ENCODE measurements around the gene OLFM2.

The OLFM2 gene

DNA sequence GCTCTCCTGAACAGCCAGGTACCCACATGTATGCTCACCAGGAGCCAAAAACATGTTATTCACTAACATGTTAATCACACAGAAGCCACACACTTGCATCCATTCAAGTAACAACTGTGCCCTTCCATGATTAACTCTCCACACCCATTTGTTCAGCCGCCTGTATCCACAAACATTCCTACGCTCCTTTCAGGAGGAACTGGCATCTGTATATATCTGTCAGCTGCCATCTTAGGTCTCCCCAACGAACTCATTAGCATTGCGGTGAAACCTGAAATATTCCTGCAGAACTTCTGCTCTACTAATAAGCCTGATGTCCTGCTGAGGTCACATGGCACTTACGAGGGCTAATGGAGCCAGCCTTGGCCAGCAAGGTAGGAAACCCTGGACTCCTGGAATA is 33.0 kb downstream of the OLFM2 start:
- DNase-seq = no peak

GRCh38 chr19:9901642-9902041 is 34.7 kb downstream of the OLFM2 start:
- no peak for DNase-seq

- DNase-seq = no peak
These were observed 35.3 kb downstream of the OLFM2 start for GRCh38 chr19:9901020-9901419.

DNA sequence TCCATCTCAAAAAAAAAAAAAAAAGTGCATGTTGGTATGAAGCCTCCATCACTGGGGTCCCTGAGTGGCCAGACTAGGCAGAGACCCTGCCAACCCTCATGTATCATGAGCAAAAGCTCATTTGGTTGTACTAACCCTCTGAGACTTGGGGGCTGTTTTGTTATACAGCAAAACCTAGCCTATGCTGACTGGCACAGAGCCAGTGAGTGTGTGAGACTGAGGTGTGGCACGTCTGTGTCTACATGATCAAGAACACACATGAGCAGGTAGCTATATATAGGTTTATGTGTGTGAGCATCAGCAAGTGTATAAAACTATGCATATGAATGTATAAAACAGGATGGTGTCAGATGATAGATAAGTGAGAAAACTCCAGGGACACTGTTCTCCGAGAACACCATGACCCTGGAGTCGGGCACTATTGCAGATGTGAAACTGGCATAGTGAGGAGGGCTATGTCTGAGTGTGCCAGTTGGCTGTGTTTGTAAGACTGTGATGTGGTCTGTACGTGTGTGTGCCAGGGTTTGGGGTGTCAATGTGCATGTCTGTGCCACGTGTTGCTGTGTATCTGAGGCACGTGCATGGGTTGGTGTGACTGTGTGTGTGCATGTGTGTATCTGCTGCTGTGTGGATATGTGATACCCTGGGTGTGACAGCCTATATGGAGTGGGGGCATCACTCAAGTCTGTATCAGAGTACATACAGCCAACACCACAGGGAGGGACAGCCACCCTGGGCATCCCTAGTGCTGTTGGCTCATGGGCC is 44.5 kb downstream of the OLFM2 start:
- DNase-seq = no peak

DNA sequence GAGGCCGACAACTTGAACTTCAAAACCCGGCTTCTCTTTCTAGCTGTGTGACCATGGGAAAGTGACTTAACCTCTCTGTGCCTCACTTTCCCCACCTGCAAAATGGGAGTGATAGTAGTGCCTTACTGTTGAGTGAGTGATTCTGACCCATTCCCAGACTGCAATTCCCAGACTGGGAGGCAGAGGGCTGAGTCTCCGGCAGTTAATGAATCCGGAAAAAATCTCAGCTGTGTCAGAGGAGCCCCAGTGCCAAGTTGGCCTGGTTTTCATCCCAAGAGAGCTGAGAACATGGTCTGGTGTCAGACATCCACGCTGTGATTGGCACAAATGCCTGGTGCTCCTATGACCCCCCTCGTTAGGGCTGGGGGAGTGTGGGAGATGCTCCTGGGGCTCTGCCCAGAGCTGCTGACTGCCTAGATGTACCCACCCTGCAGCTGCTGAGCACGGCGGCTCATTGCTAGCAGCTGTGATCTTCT is 51.2 kb downstream of the OLFM2 start:
- DNase-seq = no peak

GRCh38 chr19:9883764-9884163 is 52.6 kb downstream of the OLFM2 start:
- no peak for DNase-seq

- DNase-seq = no peak
These were observed 53.0 kb downstream of the OLFM2 start for GRCh38 chr19:9883231-9883758.

DNA sequence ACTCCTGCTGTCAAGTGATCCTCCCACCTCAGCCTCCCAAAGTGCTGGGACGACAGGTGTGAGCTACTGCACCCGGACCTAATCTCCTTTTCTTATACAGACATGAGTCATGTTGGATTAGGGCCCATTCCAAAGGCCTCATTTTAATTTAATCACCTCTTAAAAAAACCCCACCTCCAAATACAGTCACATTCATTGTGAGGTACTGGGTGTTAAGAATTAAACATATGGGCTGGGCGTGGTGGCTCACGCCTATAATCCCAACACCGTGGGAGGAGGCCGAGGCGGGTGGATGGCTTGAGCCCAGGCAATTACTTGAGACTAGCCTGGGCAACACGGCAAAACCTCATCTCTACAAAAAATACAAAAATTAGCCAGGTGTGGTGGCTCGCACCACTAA is 54.6 kb downstream of the OLFM2 start:
- DNase-seq = no peak

GRCh38 chr19:9878511-9879196 is 57.7 kb downstream of the OLFM2 start:
- DNase-seq = no peak

DNA sequence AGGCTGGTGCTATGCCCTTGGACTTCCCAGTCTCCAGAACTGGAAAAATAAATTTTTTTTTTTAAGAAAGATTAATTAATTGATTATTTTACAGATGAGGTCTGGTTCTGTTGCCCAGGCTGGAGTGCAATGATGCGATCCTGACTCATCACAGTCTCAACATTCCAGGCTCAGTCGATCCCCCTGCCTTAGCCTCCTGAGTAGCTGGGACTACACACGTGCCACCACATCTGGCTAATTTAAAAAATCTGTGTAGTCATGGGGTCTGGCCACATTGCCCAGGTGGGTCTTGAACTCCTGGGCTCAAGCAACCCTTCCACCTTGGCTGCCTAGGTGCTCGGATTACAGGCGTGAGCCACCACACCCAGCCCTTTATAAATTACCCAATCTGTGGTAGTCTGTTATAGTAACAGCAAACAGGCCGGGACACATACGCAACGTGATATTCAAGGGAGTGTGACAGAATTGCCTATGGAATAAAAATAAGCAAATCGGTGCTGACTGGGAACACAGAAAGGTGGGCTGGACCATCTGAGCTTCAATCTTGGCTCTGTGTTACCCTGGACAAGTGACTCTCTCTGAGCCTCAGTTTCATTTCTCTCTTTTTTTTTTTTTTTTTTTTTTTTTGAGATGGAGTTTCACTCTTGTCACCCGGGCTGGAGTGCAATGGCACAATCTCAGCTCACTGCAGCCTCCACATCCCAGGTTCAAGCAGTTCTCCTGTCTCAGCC is 58.4 kb downstream of the OLFM2 start:
- DNase-seq = no peak

DNA sequence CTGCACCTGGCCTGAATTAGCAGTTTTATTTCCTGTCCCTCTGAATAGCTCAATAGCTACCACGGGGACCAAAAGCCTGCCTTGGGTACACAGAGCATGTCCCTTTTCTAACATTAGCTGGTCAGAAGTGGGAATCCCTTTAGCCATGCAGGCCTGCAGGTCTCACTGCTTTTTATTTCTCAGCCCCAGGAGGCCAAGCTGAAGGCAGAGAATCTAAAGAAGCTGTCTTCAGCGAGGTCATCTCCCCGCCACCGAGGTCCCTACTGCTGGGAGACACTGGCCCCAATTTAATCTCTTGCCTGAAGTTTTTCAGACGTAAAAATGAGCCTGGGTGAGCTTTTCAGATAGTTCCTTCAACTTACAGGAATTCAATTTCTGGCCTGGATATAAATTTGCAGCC is 60.5 kb downstream of the OLFM2 start:
- DNase-seq = no peak

GRCh38 chr19:9875031-9875627 is 61.2 kb downstream of the OLFM2 start:
- DNase-seq = no peak

DNA sequence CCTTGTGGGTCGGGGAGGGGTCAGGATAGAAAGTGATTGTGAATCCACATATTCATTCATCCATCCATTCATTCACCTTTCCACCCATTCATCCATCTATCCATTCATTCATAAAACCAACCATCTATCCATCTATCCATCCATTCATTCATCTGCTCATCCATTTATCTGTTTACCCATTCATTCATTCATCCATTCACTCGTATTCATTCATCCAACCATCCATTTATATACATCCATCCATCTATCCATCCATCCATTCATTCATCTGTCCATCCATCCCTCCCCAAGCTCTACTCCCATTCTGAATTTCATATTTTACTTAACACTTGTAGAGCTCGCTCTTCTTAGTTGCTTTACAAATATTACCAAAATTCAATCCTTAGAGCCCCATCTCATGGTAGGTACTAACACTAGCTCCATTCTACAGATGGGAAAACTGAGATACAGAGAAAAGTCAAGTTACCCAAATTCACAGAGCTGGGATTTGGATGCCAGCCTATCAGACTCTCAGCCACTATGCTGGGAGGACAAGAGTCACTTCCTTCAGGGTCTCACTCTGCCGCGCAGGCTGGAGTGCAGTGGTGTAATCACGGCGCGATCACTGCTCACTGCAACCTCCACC is 63.6 kb downstream of the OLFM2 start:
- DNase-seq = no peak

DNA sequence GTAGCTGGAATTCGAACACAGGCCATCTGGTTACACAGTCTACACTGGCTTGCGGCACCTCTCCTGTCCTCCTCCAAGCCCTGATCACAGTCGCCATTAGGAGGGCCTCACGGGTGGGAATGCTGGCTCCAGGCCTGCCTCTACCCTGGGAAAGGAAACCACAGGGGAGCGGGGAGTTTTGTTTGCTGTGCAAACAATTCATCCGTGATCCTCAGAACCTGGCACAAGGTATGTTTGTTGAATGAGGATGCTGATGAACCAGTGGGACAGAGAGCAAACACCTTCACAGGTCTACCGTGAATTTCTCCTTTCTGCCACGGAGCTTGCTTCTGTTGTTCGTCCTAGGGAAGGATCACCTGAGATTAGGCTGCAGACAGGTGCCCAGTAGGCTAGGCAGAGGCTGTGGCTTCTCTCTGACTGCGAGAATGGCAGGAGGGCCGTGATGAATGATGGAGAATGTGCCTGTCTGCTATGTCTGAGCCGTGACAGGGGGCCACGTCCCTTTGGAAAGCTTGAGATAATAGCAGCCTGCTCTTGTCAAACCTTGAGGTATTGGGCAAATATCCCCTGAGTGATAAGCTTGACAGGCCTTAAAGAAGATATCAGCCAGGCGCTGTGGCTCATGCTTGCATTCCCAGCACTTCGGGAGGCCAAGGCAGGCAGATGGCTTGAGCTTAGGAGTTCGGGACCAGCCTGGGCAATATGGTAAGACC is 64.5 kb downstream of the OLFM2 start:
- DNase-seq = no peak

DNA sequence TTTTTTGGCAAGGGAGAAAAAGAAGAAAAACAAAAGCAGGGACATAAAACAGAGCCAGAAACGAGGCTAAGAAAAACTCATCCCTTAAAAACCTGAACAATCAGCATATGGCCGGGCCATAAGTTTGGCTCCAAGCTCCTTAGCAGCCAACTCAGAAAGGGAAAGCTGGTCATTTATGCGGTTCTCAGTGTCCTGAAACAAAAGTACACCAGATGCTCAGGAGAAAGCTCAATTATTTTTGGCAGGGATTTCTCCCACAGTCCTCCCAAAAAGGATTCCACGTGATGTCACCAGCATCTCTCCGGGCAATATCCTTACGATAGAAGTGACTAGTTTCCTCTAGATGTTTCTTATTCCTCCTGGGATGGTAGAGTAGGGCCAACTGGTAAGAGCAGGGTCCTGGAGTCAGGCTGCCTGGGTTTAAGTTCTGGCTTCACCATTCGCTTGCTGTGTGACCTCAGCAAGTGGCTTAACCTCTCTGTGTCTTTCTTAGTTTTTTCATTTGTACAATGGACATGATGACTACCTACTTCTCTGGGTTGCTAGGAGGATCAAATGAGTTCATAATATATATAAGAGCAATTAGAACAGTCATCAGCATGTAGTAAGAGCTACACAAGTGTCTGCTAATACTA is 67.2 kb downstream of the OLFM2 start:
- no peak for DNase-seq

- DNase-seq = peak; percentile 48
These were observed 70.4 kb downstream of the OLFM2 start for GRCh38 chr19:9865732-9866501.

DNA sequence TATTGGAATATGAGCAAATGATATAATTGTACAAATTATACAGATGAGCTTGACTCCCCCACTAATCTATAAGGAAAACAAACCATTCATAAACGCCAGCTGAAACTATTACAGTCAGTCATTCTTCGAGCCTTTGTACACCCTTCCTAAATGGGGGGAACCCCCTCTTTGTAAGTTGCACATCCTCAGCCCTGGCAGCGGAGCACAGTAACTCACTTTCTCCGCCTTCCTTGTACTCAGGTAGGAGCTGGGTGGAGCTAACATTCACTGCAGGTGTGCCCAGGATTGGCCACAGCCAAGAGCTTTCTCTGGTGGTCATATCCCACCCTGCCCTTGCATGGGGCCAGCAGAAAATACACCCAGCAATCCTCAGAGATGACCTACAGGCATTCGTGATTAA is 72.6 kb downstream of the OLFM2 start:
- DNase-seq = no peak

- DNase-seq = no peak
These were observed 73.4 kb downstream of the OLFM2 start for GRCh38 chr19:9862938-9863337.

DNA sequence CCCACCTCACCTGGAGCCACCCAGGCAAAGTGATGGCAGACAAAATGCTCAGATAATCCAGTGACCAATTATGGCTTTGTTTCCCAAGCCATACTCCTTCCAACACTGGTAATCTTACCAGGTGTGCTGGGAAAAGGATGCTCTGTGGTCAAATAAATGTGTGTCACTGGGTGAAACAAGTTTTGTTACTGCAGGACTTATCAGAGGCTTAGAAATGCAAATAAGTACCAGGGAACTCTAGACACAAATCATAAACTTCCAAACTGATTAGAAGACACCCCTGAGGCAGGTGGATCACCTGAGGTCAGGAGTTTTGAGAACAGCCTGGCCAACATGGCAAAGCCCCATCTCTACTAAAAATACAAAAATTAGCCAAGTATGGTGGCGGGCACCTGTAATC is 74.8 kb downstream of the OLFM2 start:
- no peak for DNase-seq

DNA sequence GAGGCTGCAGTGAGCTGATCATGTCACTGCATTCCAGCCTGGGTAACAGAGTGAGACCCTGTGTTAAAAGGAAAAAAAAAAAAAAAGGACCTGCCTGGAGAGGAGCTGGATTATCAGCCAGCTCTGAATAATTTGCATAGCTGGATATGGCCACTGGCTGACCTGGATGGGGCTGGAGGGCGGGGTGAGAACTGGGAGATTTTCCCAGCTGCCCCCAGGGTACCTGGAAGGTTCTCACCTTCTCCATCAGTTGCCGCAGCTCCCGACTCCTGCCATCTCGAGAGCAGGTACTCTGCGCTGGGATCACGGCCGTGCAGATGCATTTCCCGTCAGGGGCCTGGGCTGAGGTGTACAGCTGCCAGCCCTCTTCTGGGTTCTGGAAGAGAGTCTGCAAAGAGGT is 75.9 kb downstream of the OLFM2 start:
- no peak for DNase-seq

DNA sequence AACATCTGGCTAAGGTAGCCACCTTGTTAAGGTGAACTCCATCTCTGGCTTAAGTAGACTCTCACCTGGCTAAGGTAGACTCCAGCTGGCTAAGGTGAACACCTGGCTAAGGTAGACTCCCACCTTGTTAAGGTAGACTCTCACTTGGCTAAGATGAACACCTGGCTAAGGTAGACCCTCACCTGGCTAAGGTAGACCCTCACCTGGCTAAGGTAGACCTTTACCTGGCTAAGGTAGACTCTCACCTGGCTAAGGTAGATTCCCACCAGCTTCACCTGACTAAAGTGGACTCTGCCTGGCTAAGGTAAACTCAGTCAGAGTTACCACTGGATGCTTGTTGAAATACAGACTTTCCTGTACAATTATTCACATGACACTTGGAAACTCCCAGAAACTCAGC is 77.5 kb downstream of the OLFM2 start:
- DNase-seq = no peak
